HepG2 (cell line): Measurements from ENCODE around the gene ATP11A. TPM values are rescaled to one million over a fixed set of nuclear protein-coding genes. Genes with fewer than 3 reads are reported as not detected.

ENCODE experiments used
- ARID3A ChIP-seq: IDR thresholded peaks from 2 replicates; pipeline ENCODE4 v1.6.1; 2012; ENCODE audit warnings: low read depth, low read length, improper control_type of control experiment
- BRCA1 ChIP-seq: sonication (generic); formaldehyde crosslinking; IDR thresholded peaks from 2 replicates; pipeline ENCODE4 v1.4.0; 2020; ENCODE audit warnings: missing genetic modification reagents
- CAMTA2 ChIP-seq: sonication (generic); formaldehyde crosslinking; IDR thresholded peaks from 2 replicates; pipeline ENCODE4 v1.4.0; 2020; ENCODE audit warnings: mild to moderate bottlenecking, missing genetic modification reagents, borderline replicate concordance
- DMAP1 ChIP-seq: IDR thresholded peaks from 2 replicates; pipeline ENCODE4 v1.6.1; 2016
- EED ChIP-seq: sonication (generic); formaldehyde crosslinking; IDR thresholded peaks from 2 replicates; pipeline ENCODE4 v1.5.0; 2020; ENCODE audit warnings: mild to moderate bottlenecking, missing genetic modification reagents
- FUBP1 ChIP-seq: sonication (generic); formaldehyde crosslinking; IDR thresholded peaks from 2 replicates; pipeline ENCODE4 v1.5.1; 2020; ENCODE audit warnings: missing genetic modification reagents, mild to moderate bottlenecking, borderline replicate concordance
- HES4 ChIP-seq: sonication (generic); formaldehyde crosslinking; IDR thresholded peaks from 2 replicates; pipeline ENCODE4 v1.9.0; 2021; ENCODE audit warnings: mild to moderate bottlenecking, missing genetic modification reagents, borderline replicate concordance
- HOXD1 ChIP-seq: sonication (generic); formaldehyde crosslinking; IDR thresholded peaks from 2 replicates; pipeline ENCODE4 v1.5.0; 2020; ENCODE audit warnings: missing genetic modification reagents
- IRX3 ChIP-seq: sonication (generic); formaldehyde crosslinking; IDR thresholded peaks from 2 replicates; pipeline ENCODE4 v1.8.1; 2023; ENCODE audit warnings: mild to moderate bottlenecking, low read depth, missing genetic modification reagents, borderline replicate concordance
- LCORL ChIP-seq, 2 experiments: fragments of 450-650 bp in 1 of 2; sonication (generic) in 1 of 2; formaldehyde crosslinking in 1 of 2; IDR thresholded peaks; 2 replicates each; pipeline versions ENCODE4 v1.5.0 to v1.6.1; 2017 to 2020; ENCODE audit warnings: antibody characterized with exemption in 1 of 2, missing genetic modification reagents in 1 of 2
- RAD21 ChIP-seq: fragments of 450-650 bp; formaldehyde crosslinking; IDR thresholded peaks from 2 replicates; pipeline ENCODE4 v1.5.0; 2020; ENCODE audit warnings: mild to moderate bottlenecking
- SAP130 ChIP-seq: IDR thresholded peaks from 2 replicates; pipeline ENCODE4 v1.6.1; 2016; ENCODE audit warnings: low read depth
- SRY ChIP-seq: sonication (generic); formaldehyde crosslinking; IDR thresholded peaks from 2 replicates; pipeline ENCODE4 v1.8.0; 2022; ENCODE audit warnings: mild to moderate bottlenecking, missing genetic modification reagents
- TBX2 ChIP-seq: sonication (generic); formaldehyde crosslinking; IDR thresholded peaks from 2 replicates; pipeline ENCODE4 v1.5.0; 2020; ENCODE audit warnings: missing genetic modification reagents, mild to moderate bottlenecking, borderline replicate concordance
- THYN1 ChIP-seq: sonication (generic); formaldehyde crosslinking; IDR thresholded peaks from 2 replicates; pipeline ENCODE4 v1.8.1; 2023; ENCODE audit warnings: low read depth, mild to moderate bottlenecking, moderate library complexity, missing genetic modification reagents, borderline replicate concordance
- ZBTB8A ChIP-seq: sonication (generic); formaldehyde crosslinking; IDR thresholded peaks from 2 replicates; pipeline ENCODE4 v1.4.0; 2020; ENCODE audit warnings: mild to moderate bottlenecking, low read depth, missing genetic modification reagents, borderline replicate concordance
- ZFP37 ChIP-seq: sonication (generic); formaldehyde crosslinking; IDR thresholded peaks from 2 replicates; pipeline ENCODE4 v1.4.0; 2020; ENCODE audit warnings: missing genetic modification reagents, borderline replicate concordance
- ZFX ChIP-seq: sonication (generic); formaldehyde crosslinking; IDR thresholded peaks from 2 replicates; pipeline ENCODE4 v1.4.0; 2020; ENCODE audit warnings: mild to moderate bottlenecking, low read depth, missing genetic modification reagents, moderate library complexity
- ZNF713 ChIP-seq: sonication (generic); formaldehyde crosslinking; IDR thresholded peaks from 2 replicates; pipeline ENCODE4 v1.4.0; 2020; ENCODE audit warnings: mild to moderate bottlenecking, missing genetic modification reagents
- ZNF724P ChIP-seq: sonication (generic); formaldehyde crosslinking; IDR thresholded peaks from 2 replicates; pipeline ENCODE4 v1.8.0; 2022; ENCODE audit warnings: missing genetic modification reagents, borderline replicate concordance
- ZNF780A ChIP-seq: sonication (generic); formaldehyde crosslinking; IDR thresholded peaks from 2 replicates; pipeline ENCODE4 v1.8.0; 2022; ENCODE audit warnings: mild to moderate bottlenecking, missing genetic modification reagents, moderate library complexity
- ZNF839 ChIP-seq: sonication (generic); formaldehyde crosslinking; IDR thresholded peaks from 2 replicates; pipeline ENCODE4 v1.4.0; 2020; ENCODE audit warnings: missing genetic modification reagents, mild to moderate bottlenecking, borderline replicate concordance
- polyA plus RNA-seq, 8 experiments: library from polyadenylated mRNA; depleted of rRNA in 3 of 8; stranded (reverse) in 7 of 8; unstranded in 1 of 8; fragments of >200 nt; fragmentation: Illumina TruSeq in 4 of 8; extraction: Trizol in 4 of 8; gene quantifications; 2 replicates each; pipeline versions ENCODE4 v1.2.1 to v1.2.3, GENCODE V29; 2011 to 2016; ENCODE audit warnings: low read depth in 4 of 8, missing spikeins in 1 of 8, mixed read lengths in 1 of 8; ENCODE audit not compliant: insufficient read depth in 1 of 8
- total RNA-seq, 5 experiments: library from RNA; depleted of rRNA; stranded (reverse); fragments of >200 nt; fragmentation: Illumina TruSeq; extraction: Trizol; gene quantifications; 2 replicates each; pipeline ENCODE4 v1.2.3, GENCODE V29; 2016; ENCODE audit warnings: low read depth in 1 of 5
- TF ChIP-seq, protein P1 (sequence below): sonication (generic); formaldehyde crosslinking; IDR thresholded peaks from 2 replicates; pipeline ENCODE4 v1.5.0; 2020; ENCODE audit warnings: missing genetic modification reagents
- TF ChIP-seq, protein P2 (sequence below): sonication (generic); formaldehyde crosslinking; IDR thresholded peaks from 2 replicates; pipeline ENCODE4 v1.8.1; 2023; ENCODE audit warnings: mild to moderate bottlenecking, inconsistent platforms, moderate library complexity, missing genetic modification reagents, borderline replicate concordance

The ATP11A gene
- total and polyA plus RNA-seq, 2 of the 13 experiments (the other 11 are each of a cell fraction or from before 2014, with no cell fraction given): 18.4 to 20.1 TPM

DNA sequence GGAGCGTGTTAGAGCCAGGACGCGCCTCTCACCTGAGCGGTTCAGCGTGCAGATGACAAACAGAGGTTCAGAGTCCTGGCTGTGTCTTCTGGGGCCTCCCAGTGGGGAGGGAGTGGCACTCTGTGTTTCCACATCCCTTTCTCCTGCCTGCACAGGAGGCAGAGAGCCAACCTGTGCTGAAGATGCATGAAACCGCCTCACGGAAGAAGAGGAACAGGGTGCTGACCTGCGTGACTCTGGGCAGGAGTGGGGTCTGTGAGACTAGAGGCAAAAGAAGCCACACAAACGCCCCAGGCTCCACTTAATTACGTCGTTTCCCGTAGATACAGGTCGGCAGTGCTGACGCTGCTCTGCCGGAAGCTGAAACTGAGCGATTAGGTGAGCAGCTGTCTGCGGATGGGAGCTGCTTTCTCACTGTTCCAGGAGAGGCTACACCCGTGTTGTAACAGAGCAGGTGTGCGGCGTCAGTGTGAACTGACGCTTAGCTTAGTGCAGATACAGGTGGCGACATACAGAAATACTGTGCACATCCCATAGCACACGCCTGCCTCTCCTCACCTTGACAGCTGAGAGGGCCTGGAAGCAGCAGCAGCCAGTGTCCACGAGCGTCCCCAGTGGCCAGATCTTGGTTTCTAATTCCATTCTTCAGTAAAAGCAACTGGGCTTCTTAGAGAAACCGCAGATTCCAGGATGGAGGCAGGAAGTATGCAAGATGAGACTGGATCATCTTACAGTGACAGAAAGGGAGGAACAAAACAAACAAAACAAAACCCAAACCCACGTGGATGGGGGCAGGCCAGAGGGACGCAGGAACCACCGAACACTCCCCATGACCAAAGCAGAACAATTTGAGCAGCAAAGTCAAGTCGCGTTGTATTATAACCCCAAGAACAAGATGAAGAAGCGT, 241.4 kb downstream of the ATP11A start (continued):
- TF ChIP-seq ZNF839 (CRISPR knock-in tag) (0 out of 2 replicates have a peak, but pooled peaks have one; percentile 25), SRY (CRISPR knock-in tag) (no peak), ZNF713 (no peak), HES4 (CRISPR knock-in tag) (no peak), CAMTA2 (CRISPR knock-in tag) (no peak), THYN1 (CRISPR knock-in tag) (no peak), ZFX (CRISPR knock-in tag) (peak; percentile 47), DMAP1 (peak; percentile 54; the same call in 1 of the 2 replicates), FUBP1 (CRISPR knock-in tag) (no peak), LCORL (IDR thresholded peaks at IDR 0.05) (no peak), LCORL (CRISPR knock-in tag; IDR thresholded peaks at IDR 0.05) (peak; percentile 67; the same call in 1 of the 2 replicates), ZBTB8A (CRISPR knock-in tag) (no peak), IRX3 (no peak), HOXD1 (CRISPR knock-in tag) (no peak), ZNF724P (CRISPR knock-in tag) (no peak), SAP130 (CRISPR knock-in tag) (peak; percentile 76), RAD21 (CRISPR knock-in tag) (peak; percentile 53; the same call in 1 of the 2 replicates), ZFP37 (no peak), EED (CRISPR knock-in tag) (no peak), ARID3A (no peak), TBX2 (CRISPR knock-in tag) (peak; percentile 56; the same call in 1 of the 2 replicates), BRCA1 (CRISPR knock-in tag) (no peak), ZNF780A (CRISPR knock-in tag) (no peak)
- TF ChIP-seq, protein P1, sequence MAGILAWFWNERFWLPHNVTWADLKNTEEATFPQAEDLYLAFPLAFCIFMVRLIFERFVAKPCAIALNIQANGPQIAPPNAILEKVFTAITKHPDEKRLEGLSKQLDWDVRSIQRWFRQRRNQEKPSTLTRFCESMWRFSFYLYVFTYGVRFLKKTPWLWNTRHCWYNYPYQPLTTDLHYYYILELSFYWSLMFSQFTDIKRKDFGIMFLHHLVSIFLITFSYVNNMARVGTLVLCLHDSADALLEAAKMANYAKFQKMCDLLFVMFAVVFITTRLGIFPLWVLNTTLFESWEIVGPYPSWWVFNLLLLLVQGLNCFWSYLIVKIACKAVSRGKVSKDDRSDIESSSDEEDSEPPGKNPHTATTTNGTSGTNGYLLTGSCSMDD (CRISPR knock-in tag): no peak
- TF ChIP-seq, protein P2, sequence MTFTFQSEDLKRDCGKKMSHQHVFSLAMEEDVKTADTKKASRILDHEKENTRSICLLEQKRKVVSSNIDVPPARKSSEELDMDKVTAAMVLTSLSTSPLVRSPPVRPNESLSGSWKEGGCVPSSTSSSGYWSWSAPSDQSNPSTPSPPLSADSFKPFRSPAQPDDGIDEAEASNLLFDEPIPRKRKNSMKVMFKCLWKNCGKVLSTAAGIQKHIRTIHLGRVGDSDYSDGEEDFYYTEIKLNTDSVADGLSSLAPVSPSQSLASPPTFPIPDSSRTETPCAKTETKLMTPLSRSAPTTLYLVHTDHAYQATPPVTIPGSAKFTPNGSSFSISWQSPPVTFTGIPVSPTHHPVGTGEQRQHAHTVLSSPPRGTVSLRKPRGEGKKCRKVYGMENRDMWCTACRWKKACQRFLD (CRISPR knock-in tag): no peak
